HepG2 (cell line): ENCODE data around the gene CRLF1. TPM values are rescaled to one million over a fixed set of nuclear protein-coding genes. Genes with fewer than 3 reads are reported as not detected.

ENCODE experiments used
- ESRRA ChIP-seq: sonication (generic); formaldehyde crosslinking; IDR thresholded peaks from 2 replicates; pipeline ENCODE4 v1.5.1; 2020; ENCODE audit warnings: mild to moderate bottlenecking, low read depth, missing genetic modification reagents
- HMGA1 ChIP-seq: sonication (generic); formaldehyde crosslinking; conservative IDR thresholded peaks from 2 replicates; pipeline ENCODE4 v1.4.0; 2020; ENCODE audit warnings: missing genetic modification reagents
- HNF4A ChIP-seq: sonication (generic); formaldehyde crosslinking; IDR thresholded peaks from 2 replicates; pipeline ENCODE4 v1.4.0; 2020; ENCODE audit warnings: missing genetic modification reagents
- NCOA2 ChIP-seq: sonication (generic); formaldehyde crosslinking; IDR thresholded peaks from 2 replicates; pipeline ENCODE4 v1.8.0; 2022; ENCODE audit warnings: inconsistent platforms
- PCBP1 ChIP-seq: fragments of 200-400 bp; formaldehyde crosslinking; IDR thresholded peaks from 2 replicates; pipeline ENCODE4 v1.6.1; 2017; ENCODE audit warnings: mild to moderate bottlenecking, low read depth, low read length, borderline replicate concordance
- RBFOX2 ChIP-seq: fragments of 200-400 bp; formaldehyde crosslinking; IDR thresholded peaks from 2 replicates; pipeline ENCODE4 v1.6.1; 2017; ENCODE audit warnings: low read depth, mild to moderate bottlenecking, low read length
- SCMH1 ChIP-seq: sonication (generic); formaldehyde crosslinking; IDR thresholded peaks from 2 replicates; pipeline ENCODE4 v1.9.0; 2021; ENCODE audit warnings: missing genetic modification reagents, mild to moderate bottlenecking, borderline replicate concordance
- SIX1 ChIP-seq: sonication (generic); formaldehyde crosslinking; IDR thresholded peaks from 2 replicates; pipeline ENCODE4 v1.4.0; 2020; ENCODE audit warnings: missing genetic modification reagents, borderline replicate concordance
- SIX4 ChIP-seq: sonication (generic); formaldehyde crosslinking; IDR thresholded peaks from 2 replicates; pipeline ENCODE4 v1.4.0; 2020; ENCODE audit warnings: missing genetic modification reagents
- SNAI1 ChIP-seq: sonication (generic); formaldehyde crosslinking; IDR thresholded peaks from 2 replicates; pipeline ENCODE4 v1.5.0; 2020; ENCODE audit warnings: mild to moderate bottlenecking, missing genetic modification reagents, borderline replicate concordance
- SP140L ChIP-seq: sonication (generic); formaldehyde crosslinking; IDR thresholded peaks from 2 replicates; pipeline ENCODE4 v1.4.0; 2020; ENCODE audit warnings: missing genetic modification reagents, borderline replicate concordance
- SRSF1 ChIP-seq: fragments of 200-400 bp; formaldehyde crosslinking; optimal IDR thresholded peaks from 2 replicates; pipeline ENCODE3; 2017; ENCODE audit warnings: mild to moderate bottlenecking, low read depth, low read length, moderate library complexity
- TARDBP ChIP-seq: sonication (generic); formaldehyde crosslinking; IDR thresholded peaks from 2 replicates; pipeline ENCODE4 v1.8.0; 2022; ENCODE audit warnings: mild to moderate bottlenecking, missing genetic modification reagents
- ZBTB10 ChIP-seq: sonication (generic); formaldehyde crosslinking; IDR thresholded peaks from 2 replicates; pipeline ENCODE4 v1.4.0; 2020; ENCODE audit warnings: missing genetic modification reagents, borderline replicate concordance
- ZBTB42 ChIP-seq: sonication (generic); formaldehyde crosslinking; IDR thresholded peaks from 2 replicates; pipeline ENCODE4 v1.5.0; 2020; ENCODE audit warnings: mild to moderate bottlenecking, missing genetic modification reagents
- ZNF281 ChIP-seq: sonication (generic); formaldehyde crosslinking; IDR thresholded peaks from 2 replicates; pipeline ENCODE4 v1.4.0; 2020; ENCODE audit warnings: missing genetic modification reagents, borderline replicate concordance
- polyA plus RNA-seq, 8 experiments: library from polyadenylated mRNA; depleted of rRNA in 3 of 8; stranded (reverse) in 7 of 8; unstranded in 1 of 8; fragments of >200 nt; fragmentation: Illumina TruSeq in 4 of 8; extraction: Trizol in 4 of 8; gene quantifications; 2 replicates each; pipeline versions ENCODE4 v1.2.1 to v1.2.3, GENCODE V29; 2011 to 2016; ENCODE audit warnings: low read depth in 4 of 8, missing spikeins in 1 of 8, mixed read lengths in 1 of 8; ENCODE audit not compliant: insufficient read depth in 1 of 8
- total RNA-seq, 5 experiments: library from RNA; depleted of rRNA; stranded (reverse); fragments of >200 nt; fragmentation: Illumina TruSeq; extraction: Trizol; gene quantifications; 2 replicates each; pipeline ENCODE4 v1.2.3, GENCODE V29; 2016; ENCODE audit warnings: low read depth in 1 of 5
- TF ChIP-seq, protein P1 (sequence below): sonication (generic); formaldehyde crosslinking; IDR thresholded peaks from 2 replicates; pipeline ENCODE4 v1.4.0; 2020; ENCODE audit warnings: missing genetic modification reagents
- TF ChIP-seq, protein P2 (sequence below): sonication (generic); formaldehyde crosslinking; IDR thresholded peaks from 2 replicates; pipeline ENCODE4 v1.4.0; 2020; ENCODE audit warnings: low read depth, mild to moderate bottlenecking, missing genetic modification reagents

CRLF1 gene
- total and polyA plus RNA-seq, 2 of the 13 experiments (the other 11 are each of a cell fraction or from before 2014, with no cell fraction given), result 217 to 296 TPM

DNA sequence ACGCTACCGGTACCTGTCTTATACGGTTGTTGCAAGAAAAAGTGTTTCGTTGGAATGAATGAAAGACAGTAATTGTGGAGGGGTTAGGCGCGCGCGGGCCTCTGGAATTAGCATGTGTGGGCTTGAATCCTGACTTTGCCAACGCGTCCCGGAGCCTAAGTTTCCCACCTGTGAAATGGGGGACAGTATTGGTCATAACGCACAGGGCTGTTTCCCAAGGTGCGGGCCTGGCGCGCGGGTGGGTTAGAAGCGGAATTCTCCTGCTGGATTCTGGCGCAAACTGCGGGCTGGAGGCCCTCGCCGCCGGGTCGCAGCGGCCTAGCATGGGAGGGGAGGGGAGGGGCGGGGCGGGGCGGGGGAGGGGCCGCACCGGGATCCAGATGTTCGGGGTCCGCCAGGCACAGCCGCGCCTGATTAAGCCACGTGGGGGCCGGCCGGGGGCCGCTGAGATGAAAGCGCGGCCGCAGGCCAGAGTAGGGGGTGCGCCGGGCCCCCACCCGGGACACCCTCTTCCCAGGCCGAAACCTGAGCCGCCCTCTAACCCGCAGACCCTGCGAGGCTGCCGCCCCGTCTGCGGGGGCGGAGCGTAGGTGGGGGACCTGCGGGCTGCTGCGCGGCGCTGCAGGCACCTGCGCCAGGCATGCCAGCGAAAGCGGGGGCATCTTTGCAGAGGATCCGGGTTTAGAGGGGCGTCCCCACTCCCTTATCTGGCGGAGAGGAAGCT, 4.9 kb upstream of the CRLF1 start (continued):
- TF ChIP-seq ZBTB10 (CRISPR knock-in tag), result peak; percentile 61; the same call in 1 of the 2 replicates
- TF ChIP-seq SRSF1, result peak; percentile 95
- TF ChIP-seq PCBP1, result 0 out of 2 replicates have a peak, but pooled peaks have one; percentile 58
- TF ChIP-seq SNAI1, result no peak
- TF ChIP-seq ZBTB42, result peak; percentile 99
- TF ChIP-seq NCOA2 (CRISPR knock-in tag), result peak; percentile 83; the same call in 1 of the 2 replicates
- TF ChIP-seq SIX4 (CRISPR knock-in tag), result peak; percentile 92
- no peak for TF ChIP-seq ESRRA (CRISPR knock-in tag)
- TF ChIP-seq, protein P1, sequence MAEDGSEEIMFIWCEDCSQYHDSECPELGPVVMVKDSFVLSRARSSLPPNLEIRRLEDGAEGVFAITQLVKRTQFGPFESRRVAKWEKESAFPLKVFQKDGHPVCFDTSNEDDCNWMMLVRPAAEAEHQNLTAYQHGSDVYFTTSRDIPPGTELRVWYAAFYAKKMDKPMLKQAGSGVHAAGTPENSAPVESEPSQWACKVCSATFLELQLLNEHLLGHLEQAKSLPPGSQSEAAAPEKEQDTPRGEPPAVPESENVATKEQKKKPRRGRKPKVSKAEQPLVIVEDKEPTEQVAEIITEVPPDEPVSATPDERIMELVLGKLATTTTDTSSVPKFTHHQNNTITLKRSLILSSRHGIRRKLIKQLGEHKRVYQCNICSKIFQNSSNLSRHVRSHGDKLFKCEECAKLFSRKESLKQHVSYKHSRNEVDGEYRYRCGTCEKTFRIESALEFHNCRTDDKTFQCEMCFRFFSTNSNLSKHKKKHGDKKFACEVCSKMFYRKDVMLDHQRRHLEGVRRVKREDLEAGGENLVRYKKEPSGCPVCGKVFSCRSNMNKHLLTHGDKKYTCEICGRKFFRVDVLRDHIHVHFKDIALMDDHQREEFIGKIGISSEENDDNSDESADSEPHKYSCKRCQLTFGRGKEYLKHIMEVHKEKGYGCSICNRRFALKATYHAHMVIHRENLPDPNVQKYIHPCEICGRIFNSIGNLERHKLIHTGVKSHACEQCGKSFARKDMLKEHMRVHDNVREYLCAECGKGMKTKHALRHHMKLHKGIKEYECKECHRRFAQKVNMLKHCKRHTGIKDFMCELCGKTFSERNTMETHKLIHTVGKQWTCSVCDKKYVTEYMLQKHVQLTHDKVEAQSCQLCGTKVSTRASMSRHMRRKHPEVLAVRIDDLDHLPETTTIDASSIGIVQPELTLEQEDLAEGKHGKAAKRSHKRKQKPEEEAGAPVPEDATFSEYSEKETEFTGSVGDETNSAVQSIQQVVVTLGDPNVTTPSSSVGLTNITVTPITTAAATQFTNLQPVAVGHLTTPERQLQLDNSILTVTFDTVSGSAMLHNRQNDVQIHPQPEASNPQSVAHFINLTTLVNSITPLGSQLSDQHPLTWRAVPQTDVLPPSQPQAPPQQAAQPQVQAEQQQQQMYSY (CRISPR knock-in tag), result no peak
- TF ChIP-seq TARDBP (CRISPR knock-in tag), result peak; percentile 43; the same call in 1 of the 2 replicates
- TF ChIP-seq ZNF281 (CRISPR knock-in tag), result peak; percentile 62; the same call in 1 of the 2 replicates
- TF ChIP-seq SP140L (CRISPR knock-in tag), result no peak
- TF ChIP-seq, protein P2, sequence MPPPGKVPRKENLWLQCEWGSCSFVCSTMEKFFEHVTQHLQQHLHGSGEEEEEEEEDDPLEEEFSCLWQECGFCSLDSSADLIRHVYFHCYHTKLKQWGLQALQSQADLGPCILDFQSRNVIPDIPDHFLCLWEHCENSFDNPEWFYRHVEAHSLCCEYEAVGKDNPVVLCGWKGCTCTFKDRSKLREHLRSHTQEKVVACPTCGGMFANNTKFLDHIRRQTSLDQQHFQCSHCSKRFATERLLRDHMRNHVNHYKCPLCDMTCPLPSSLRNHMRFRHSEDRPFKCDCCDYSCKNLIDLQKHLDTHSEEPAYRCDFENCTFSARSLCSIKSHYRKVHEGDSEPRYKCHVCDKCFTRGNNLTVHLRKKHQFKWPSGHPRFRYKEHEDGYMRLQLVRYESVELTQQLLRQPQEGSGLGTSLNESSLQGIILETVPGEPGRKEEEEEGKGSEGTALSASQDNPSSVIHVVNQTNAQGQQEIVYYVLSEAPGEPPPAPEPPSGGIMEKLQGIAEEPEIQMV, result no peak
- TF ChIP-seq HNF4A, result peak; percentile 22; the same call in 1 of the 2 replicates
- no peak for TF ChIP-seq SCMH1
- 0 out of 2 replicates have a peak, but pooled peaks have one; percentile 28 for TF ChIP-seq RBFOX2
- no peak for TF ChIP-seq HMGA1 (CRISPR knock-in tag)
- peak; percentile 66; the same call in 1 of the 2 replicates for TF ChIP-seq SIX1
